Neural cell (in vitro differentiated cells): ENCODE data around the gene CD2AP.
"Not testable (repeated sequence)": the region's sequence is repeated elsewhere in the genome, so short reads cannot be mapped to it uniquely, and the experiment has no call there.

ENCODE experiments used
- EZH2 ChIP-seq: fragments of 200-600, 300-800 bp; shearing (Covaris generic), sonication (generic); IDR thresholded peaks from 2 replicates; pipeline ENCODE4 v1.6.1; 2014; ENCODE audit warnings: antibody characterized with exemption, low read length, borderline replicate concordance, mild to moderate bottlenecking; ENCODE audit not compliant: insufficient read depth, poor library complexity, severe bottlenecking
- TF ChIP-seq, protein P1 (sequence below): fragments of 450-650 bp; IDR thresholded peaks from 2 replicates; pipeline ENCODE4 v1.5.1; 2014; ENCODE audit warnings: antibody characterized with exemption, mild to moderate bottlenecking, moderate library complexity; ENCODE audit not compliant: poor library complexity, severe bottlenecking

DNA sequence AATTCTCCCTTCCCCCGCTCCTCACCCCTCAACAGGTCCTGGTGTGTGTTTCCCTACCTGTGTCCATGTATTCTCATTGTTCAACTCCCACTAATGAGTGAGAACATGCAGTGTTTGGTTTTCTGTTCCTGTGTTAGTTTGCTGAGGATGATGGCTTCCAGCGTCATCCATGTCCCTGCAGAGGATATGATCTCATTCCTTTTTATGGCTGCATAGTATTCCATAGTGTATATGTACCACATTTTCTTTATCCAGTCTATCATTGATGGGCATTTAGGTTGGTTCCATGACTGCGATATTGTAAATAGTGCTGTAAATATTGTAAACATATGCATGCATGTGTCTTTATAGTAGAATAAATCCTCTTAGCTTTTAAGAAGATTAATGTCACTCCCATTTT is 89.0 kb downstream of the CD2AP start:
- TF ChIP-seq, protein P1, sequence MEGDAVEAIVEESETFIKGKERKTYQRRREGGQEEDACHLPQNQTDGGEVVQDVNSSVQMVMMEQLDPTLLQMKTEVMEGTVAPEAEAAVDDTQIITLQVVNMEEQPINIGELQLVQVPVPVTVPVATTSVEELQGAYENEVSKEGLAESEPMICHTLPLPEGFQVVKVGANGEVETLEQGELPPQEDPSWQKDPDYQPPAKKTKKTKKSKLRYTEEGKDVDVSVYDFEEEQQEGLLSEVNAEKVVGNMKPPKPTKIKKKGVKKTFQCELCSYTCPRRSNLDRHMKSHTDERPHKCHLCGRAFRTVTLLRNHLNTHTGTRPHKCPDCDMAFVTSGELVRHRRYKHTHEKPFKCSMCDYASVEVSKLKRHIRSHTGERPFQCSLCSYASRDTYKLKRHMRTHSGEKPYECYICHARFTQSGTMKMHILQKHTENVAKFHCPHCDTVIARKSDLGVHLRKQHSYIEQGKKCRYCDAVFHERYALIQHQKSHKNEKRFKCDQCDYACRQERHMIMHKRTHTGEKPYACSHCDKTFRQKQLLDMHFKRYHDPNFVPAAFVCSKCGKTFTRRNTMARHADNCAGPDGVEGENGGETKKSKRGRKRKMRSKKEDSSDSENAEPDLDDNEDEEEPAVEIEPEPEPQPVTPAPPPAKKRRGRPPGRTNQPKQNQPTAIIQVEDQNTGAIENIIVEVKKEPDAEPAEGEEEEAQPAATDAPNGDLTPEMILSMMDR, result not testable (repeated sequence)
- not testable (repeated sequence) for TF ChIP-seq EZH2
